HEK293 (cell line): ENCODE measurements around the gene LPIN1.

Source experiments
- ZFP3 ChIP-seq: fragments of 450-650 bp; formaldehyde crosslinking; IDR thresholded peaks from 2 replicates; pipeline ENCODE4 v1.5.1; 2016; ENCODE audit warnings: low read depth, missing biosample characterization, missing genetic modification characterization
- TF ChIP-seq, protein P1 (sequence below): IDR thresholded peaks from 2 replicates; pipeline ENCODE4 v1.6.1; 2011; ENCODE audit warnings: mild to moderate bottlenecking, low read depth, low read length, borderline replicate concordance
- TF ChIP-seq, protein P2 (sequence below): fragments of 450-650 bp; formaldehyde crosslinking; IDR thresholded peaks from 2 replicates; pipeline ENCODE4 v1.5.1; 2016; ENCODE audit warnings: missing biosample characterization, missing genetic modification characterization

DNA sequence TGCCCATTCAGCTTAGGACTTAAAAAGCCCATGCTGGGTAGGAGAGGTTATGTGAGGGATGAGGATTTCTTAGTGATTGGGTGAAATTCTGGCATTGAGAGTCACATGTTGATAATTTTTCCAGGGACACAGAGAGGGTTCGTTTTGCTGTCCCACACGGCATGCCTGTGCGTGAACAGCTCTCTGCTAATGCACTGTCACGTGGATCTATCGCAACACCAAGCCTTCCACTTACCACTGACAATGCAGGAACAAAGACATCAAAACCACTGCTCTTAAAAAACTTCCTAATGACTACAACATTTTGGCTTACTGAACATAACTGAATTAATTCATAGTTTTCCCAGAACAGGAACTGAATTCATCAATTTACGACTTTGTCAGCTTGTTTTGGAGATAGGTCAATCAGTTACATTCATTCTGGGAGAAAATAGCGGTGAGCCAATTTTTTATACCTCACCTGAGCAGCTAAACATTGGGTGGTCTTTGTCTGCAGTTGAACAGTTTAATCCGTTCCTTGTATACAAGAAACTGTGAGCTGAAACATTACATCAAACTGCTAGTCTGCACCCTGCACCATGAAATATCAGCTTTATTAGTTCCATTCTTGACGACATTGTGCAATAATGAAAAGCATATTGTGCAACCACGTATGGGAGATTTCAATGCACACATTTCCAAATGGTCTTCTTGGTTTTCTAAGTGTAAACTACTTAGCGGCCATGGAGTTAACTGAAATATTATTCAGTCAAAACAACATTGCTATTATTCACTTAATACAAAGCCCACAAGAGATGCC, 127.1 kb downstream of the LPIN1 start:
- TF ChIP-seq ZFP3 (tag by site-specific recombination) = no peak
- TF ChIP-seq, protein P1, sequence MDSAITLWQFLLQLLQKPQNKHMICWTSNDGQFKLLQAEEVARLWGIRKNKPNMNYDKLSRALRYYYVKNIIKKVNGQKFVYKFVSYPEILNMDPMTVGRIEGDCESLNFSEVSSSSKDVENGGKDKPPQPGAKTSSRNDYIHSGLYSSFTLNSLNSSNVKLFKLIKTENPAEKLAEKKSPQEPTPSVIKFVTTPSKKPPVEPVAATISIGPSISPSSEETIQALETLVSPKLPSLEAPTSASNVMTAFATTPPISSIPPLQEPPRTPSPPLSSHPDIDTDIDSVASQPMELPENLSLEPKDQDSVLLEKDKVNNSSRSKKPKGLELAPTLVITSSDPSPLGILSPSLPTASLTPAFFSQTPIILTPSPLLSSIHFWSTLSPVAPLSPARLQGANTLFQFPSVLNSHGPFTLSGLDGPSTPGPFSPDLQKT = no peak
- TF ChIP-seq, protein P2, sequence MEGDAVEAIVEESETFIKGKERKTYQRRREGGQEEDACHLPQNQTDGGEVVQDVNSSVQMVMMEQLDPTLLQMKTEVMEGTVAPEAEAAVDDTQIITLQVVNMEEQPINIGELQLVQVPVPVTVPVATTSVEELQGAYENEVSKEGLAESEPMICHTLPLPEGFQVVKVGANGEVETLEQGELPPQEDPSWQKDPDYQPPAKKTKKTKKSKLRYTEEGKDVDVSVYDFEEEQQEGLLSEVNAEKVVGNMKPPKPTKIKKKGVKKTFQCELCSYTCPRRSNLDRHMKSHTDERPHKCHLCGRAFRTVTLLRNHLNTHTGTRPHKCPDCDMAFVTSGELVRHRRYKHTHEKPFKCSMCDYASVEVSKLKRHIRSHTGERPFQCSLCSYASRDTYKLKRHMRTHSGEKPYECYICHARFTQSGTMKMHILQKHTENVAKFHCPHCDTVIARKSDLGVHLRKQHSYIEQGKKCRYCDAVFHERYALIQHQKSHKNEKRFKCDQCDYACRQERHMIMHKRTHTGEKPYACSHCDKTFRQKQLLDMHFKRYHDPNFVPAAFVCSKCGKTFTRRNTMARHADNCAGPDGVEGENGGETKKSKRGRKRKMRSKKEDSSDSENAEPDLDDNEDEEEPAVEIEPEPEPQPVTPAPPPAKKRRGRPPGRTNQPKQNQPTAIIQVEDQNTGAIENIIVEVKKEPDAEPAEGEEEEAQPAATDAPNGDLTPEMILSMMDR (tag by site-specific recombination) = no peak
